ENCODE data around the gene KNSTRN. TPM values are rescaled to one million over a fixed set of nuclear protein-coding genes. Genes with fewer than 3 reads are reported as not detected.

The KNSTRN gene
- total RNA-seq, 1 donor from 2014 or later: 26.4 TPM

GRCh38 chr15:40365624-40366456 lies 16.7 kb upstream of the KNSTRN start:
- DNase-seq (ENCODE audit: low read depth in 2 of 2): no peak

GRCh38 chr15:40366457-40367370 lies 15.8 kb upstream of the KNSTRN start:
- no peak for DNase-seq (ENCODE audit: low read depth in 2 of 2)

GRCh38 chr15:40367371-40367685 lies 15.2 kb upstream of the KNSTRN start:
- no peak for DNase-seq (ENCODE audit: low read depth in 2 of 2)

- peak; percentile 73 to 93 for DNase-seq (ENCODE audit: low read depth in 2 of 2)
Observed at GRCh38 chr15:40367686-40368611, 14.6 kb upstream of the KNSTRN start.

GRCh38 chr15:40368719-40369473 lies 13.6 kb upstream of the KNSTRN start:
- DNase-seq (ENCODE audit: low read depth in 2 of 2): no peak

GRCh38 chr15:40369474-40369869 lies 13.0 kb upstream of the KNSTRN start:
- no peak for DNase-seq (ENCODE audit: low read depth in 2 of 2)

- DNase-seq (ENCODE audit: low read depth in 2 of 2): no peak
Observed at GRCh38 chr15:40369971-40370370, 12.6 kb upstream of the KNSTRN start.

- peak in 1 of 2 donors; percentile 48 for DNase-seq (ENCODE audit: low read depth in 2 of 2)
Observed at GRCh38 chr15:40372981-40373380, 9.5 kb upstream of the KNSTRN start.

GRCh38 chr15:40377606-40378005 lies 4.9 kb upstream of the KNSTRN start:
- DNase-seq (ENCODE audit: low read depth in 2 of 2): no peak

- DNase-seq (ENCODE audit: low read depth in 2 of 2): no peak
Observed at GRCh38 chr15:40379374-40379773, 3.1 kb upstream of the KNSTRN start.

GRCh38 chr15:40379853-40380252 lies 2.7 kb upstream of the KNSTRN start:
- DNase-seq (ENCODE audit: low read depth in 2 of 2): peak; percentile 57 to 85

GRCh38 chr15:40380636-40381035 lies 1.9 kb upstream of the KNSTRN start:
- DNase-seq (ENCODE audit: low read depth in 2 of 2): no peak

GRCh38 chr15:40381818-40382529 lies 547 bp upstream of the KNSTRN start:
- DNase-seq (ENCODE audit: low read depth in 2 of 2): no peak

- no peak for DNase-seq (ENCODE audit: low read depth in 2 of 2)
Observed at GRCh38 chr15:40386480-40386879, 4.0 kb downstream of the KNSTRN start.

GRCh38 chr15:40388941-40389823 lies 6.7 kb downstream of the KNSTRN start:
- peak in 1 of 2 donors; percentile 9 for DNase-seq (ENCODE audit: low read depth in 2 of 2)

GRCh38 chr15:40389824-40390595 lies 7.5 kb downstream of the KNSTRN start:
- DNase-seq (ENCODE audit: low read depth in 2 of 2): no peak

- no peak for DNase-seq (ENCODE audit: low read depth in 2 of 2)
Observed at GRCh38 chr15:40392986-40393948, 10.7 kb downstream of the KNSTRN start.

Data from dermis microvascular lymphatic vessel endothelial cell (primary cell).